SK-N-SH (cell line): ENCODE results near the gene ANXA8. TPM values are rescaled to one million over a fixed set of nuclear protein-coding genes. Genes with fewer than 3 reads are reported as not detected.

Source experiments
- CTCF ChIA-PET: fragments of 300-600, 350-600 bp; formaldehyde crosslinking; extraction: SDS; loops from one replicate; lab custom pipeline; 2021; lab: Yijun Ruan, JAX
- POLR2A ChIA-PET: fragments of 350-600 bp; sonication (Branson Sonifier 250); formaldehyde crosslinking; extraction: SDS; loops from one replicate; lab custom pipeline; 2020; ENCODE audit warnings: antibody characterized with exemption, inconsistent platforms; lab: Yijun Ruan, JAX
- DNase-seq: peaks from one replicate; pipeline ENCODE4 v3.0.0; 2012
- H2AFZ ChIP-seq: fragments of 200-600 bp; sonication (generic); 2 replicates; pipeline ENCODE4 v1.8.1; 2016; ENCODE audit warnings: antibody characterized with exemption, mild to moderate bottlenecking, low read depth
- H3F3A ChIP-seq: fragments of 200-600 bp; sonication (generic); replicated peaks from 2 replicates; pipeline ENCODE3; 2016; ENCODE audit warnings: antibody characterized with exemption, mild to moderate bottlenecking; ENCODE audit not compliant: insufficient read depth
- H3K27ac ChIP-seq, 2 experiments: fragments of 200-500 bp in 1 of 2; fragments of 200-600 bp in 1 of 2; sonication (Bioruptor generic) in 1 of 2; sonication (generic), shearing (Covaris generic) in 1 of 2; 2 replicates each; pipeline versions ENCODE4 v1.5.1 to v1.6.1; 2014 to 2016; ENCODE audit warnings: low read depth in 2 of 2, inconsistent platforms in 1 of 2, low read length in 1 of 2, mild to moderate bottlenecking in 1 of 2, mixed read lengths in 1 of 2
- H3K27me3 ChIP-seq: fragments of 200-600 bp; sonication (generic), shearing (Covaris generic); 2 replicates; pipeline ENCODE4 v1.6.1; 2016; ENCODE audit warnings: mixed run types; ENCODE audit not compliant: insufficient read depth
- H3K36me3 ChIP-seq, 2 experiments: fragments of 200-500 bp in 1 of 2; fragments of 200-600 bp in 1 of 2; sonication (Bioruptor generic) in 1 of 2; sonication (generic) in 1 of 2; replicated peaks in 1 of 2; 2 replicates each; pipeline versions ENCODE3 to v1.5.1; 2014 to 2016; ENCODE audit warnings: low read length in 1 of 2, mild to moderate bottlenecking in 1 of 2; ENCODE audit not compliant: insufficient read depth in 2 of 2, control insufficient read depth in 1 of 2
- H3K4me1 ChIP-seq, 2 experiments: fragments of 200-500 bp in 1 of 2; fragments of 200-600 bp in 1 of 2; sonication (Bioruptor generic) in 1 of 2; sonication (generic), shearing (Covaris generic) in 1 of 2; 2 replicates each; pipeline versions ENCODE4 v1.5.1 to v1.6.1; 2014 to 2016; ENCODE audit warnings: low read depth in 1 of 2, low read length in 1 of 2, mixed run types in 1 of 2; ENCODE audit not compliant: insufficient read depth in 2 of 2, control insufficient read depth in 1 of 2
- H3K4me2 ChIP-seq: fragments of 200-600 bp; sonication (generic), shearing (Covaris generic); 2 replicates; pipeline ENCODE4 v1.6.1; 2017; ENCODE audit warnings: mixed run types
- H3K4me3 ChIP-seq, 2 experiments: fragments of 200-500 bp in 1 of 2; fragments of 200-600 bp in 1 of 2; sonication (Bioruptor generic) in 1 of 2; sonication (generic), shearing (Covaris generic) in 1 of 2; 2 replicates each; pipeline versions ENCODE4 v1.5.1 to v1.8.1; 2014 to 2016; ENCODE audit warnings: low read depth in 2 of 2, inconsistent platforms in 1 of 2, low read length in 1 of 2, mild to moderate bottlenecking in 1 of 2, mixed read lengths in 1 of 2, moderate library complexity in 1 of 2
- H3K79me2 ChIP-seq: fragments of 200-600 bp; sonication (generic); 2 replicates; pipeline ENCODE4 v1.8.1; 2017; ENCODE audit warnings: mild to moderate bottlenecking; ENCODE audit not compliant: insufficient read depth
- H3K9ac ChIP-seq: fragments of 200-600 bp; sonication (generic); 2 replicates; pipeline ENCODE4 v1.6.1; 2017; ENCODE audit warnings: mixed run types
- H3K9me2 ChIP-seq: fragments of 200-600 bp; sonication (generic); 2 replicates; pipeline ENCODE4 v1.6.1; 2017; ENCODE audit warnings: mixed run types
- H3K9me3 ChIP-seq: fragments of 200-600 bp; sonication (generic); 2 replicates; pipeline ENCODE4 v1.6.1; 2017; ENCODE audit warnings: mixed run types, mild to moderate bottlenecking, moderate library complexity
- H4K20me1 ChIP-seq: fragments of 200-600 bp; sonication (generic); 2 replicates; pipeline ENCODE4 v1.6.1; 2017; ENCODE audit warnings: mild to moderate bottlenecking, mixed run types; ENCODE audit not compliant: insufficient read depth
- ELF1 ChIP-seq: IDR thresholded peaks from 2 replicates; pipeline ENCODE4 v1.4.0; 2012
- MXI1 ChIP-seq: IDR thresholded peaks from 2 replicates; pipeline ENCODE4 v1.6.1; 2012; ENCODE audit warnings: mild to moderate bottlenecking, low read depth, low read length, improper control_type of control experiment
- NFIC ChIP-seq: IDR thresholded peaks from 2 replicates; pipeline ENCODE4 v1.4.0; 2012; ENCODE audit warnings: borderline replicate concordance
- NRF1 ChIP-seq: IDR thresholded peaks from 2 replicates; pipeline ENCODE4 v1.6.1; 2012; ENCODE audit warnings: low read depth, mild to moderate bottlenecking, low read length
- POLR2AphosphoS5 ChIP-seq: IDR thresholded peaks from 2 replicates; pipeline ENCODE4 v1.6.1; 2012; ENCODE audit warnings: low read depth, low read length
- RAD21 ChIP-seq: IDR thresholded peaks from 2 replicates; pipeline ENCODE4 v1.6.1; 2012; ENCODE audit warnings: mild to moderate bottlenecking, low read length
- RXRA ChIP-seq: IDR thresholded peaks from 2 replicates; pipeline ENCODE4 v1.4.0; 2012; ENCODE audit warnings: low read depth, mild to moderate bottlenecking, borderline replicate concordance
- SIN3A ChIP-seq: IDR thresholded peaks from 2 replicates; pipeline ENCODE4 v1.6.1; 2012; ENCODE audit warnings: low read depth, mild to moderate bottlenecking, low read length, moderate library complexity, borderline replicate concordance
- SMC3 ChIP-seq: IDR thresholded peaks from 2 replicates; pipeline ENCODE4 v1.6.1; 2012; ENCODE audit warnings: low read depth, low read length, improper control_type of control experiment
- TCF12 ChIP-seq: IDR thresholded peaks from 2 replicates; pipeline ENCODE4 v1.4.0; 2012
- TEAD4 ChIP-seq: IDR thresholded peaks from 2 replicates; pipeline ENCODE4 v1.4.0; 2012; ENCODE audit warnings: mild to moderate bottlenecking, borderline replicate concordance; ENCODE audit not compliant: insufficient read depth
- WGBS: methylation state at CpG from one replicate; pipeline ENCODE4 v1.1.6; 2017; ENCODE audit warnings: low lambda C conversion rate; 5-methylcytosine and 5-hydroxymethylcytosine counted together
- polyA plus RNA-seq, 3 experiments: library from polyadenylated mRNA; depleted of rRNA; stranded (reverse); fragments of >200 nt; gene quantifications; 2 replicates each; pipeline ENCODE4 v1.2.3, GENCODE V29; 2012
- TF ChIP-seq, protein P1 (sequence below): fragments of 150-350 bp; IDR thresholded peaks from 2 replicates; pipeline ENCODE4 v1.6.1; 2016; ENCODE audit warnings: mild to moderate bottlenecking, low read depth, low read length
- TF ChIP-seq, protein P2 (sequence below): IDR thresholded peaks from 2 replicates; pipeline ENCODE4 v1.6.1; 2012; ENCODE audit warnings: mild to moderate bottlenecking, low read depth, low read length, moderate library complexity
- TF ChIP-seq, protein P3 (sequence below): IDR thresholded peaks from 2 replicates; pipeline ENCODE4 v1.4.0; 2012; ENCODE audit warnings: low read depth, borderline replicate concordance
- TF ChIP-seq, protein P4 (sequence below): IDR thresholded peaks from 2 replicates; pipeline ENCODE4 v1.4.0; 2012; ENCODE audit warnings: low read depth, borderline replicate concordance
- TF ChIP-seq, protein P5 (sequence below): IDR thresholded peaks from 2 replicates; pipeline ENCODE4 v1.4.0; 2012; ENCODE audit warnings: low read depth

Gene ANXA8
- polyA plus RNA-seq, 1 of the 3 experiments (the other 2 are of a cell fraction) = 0.15 TPM

DNA sequence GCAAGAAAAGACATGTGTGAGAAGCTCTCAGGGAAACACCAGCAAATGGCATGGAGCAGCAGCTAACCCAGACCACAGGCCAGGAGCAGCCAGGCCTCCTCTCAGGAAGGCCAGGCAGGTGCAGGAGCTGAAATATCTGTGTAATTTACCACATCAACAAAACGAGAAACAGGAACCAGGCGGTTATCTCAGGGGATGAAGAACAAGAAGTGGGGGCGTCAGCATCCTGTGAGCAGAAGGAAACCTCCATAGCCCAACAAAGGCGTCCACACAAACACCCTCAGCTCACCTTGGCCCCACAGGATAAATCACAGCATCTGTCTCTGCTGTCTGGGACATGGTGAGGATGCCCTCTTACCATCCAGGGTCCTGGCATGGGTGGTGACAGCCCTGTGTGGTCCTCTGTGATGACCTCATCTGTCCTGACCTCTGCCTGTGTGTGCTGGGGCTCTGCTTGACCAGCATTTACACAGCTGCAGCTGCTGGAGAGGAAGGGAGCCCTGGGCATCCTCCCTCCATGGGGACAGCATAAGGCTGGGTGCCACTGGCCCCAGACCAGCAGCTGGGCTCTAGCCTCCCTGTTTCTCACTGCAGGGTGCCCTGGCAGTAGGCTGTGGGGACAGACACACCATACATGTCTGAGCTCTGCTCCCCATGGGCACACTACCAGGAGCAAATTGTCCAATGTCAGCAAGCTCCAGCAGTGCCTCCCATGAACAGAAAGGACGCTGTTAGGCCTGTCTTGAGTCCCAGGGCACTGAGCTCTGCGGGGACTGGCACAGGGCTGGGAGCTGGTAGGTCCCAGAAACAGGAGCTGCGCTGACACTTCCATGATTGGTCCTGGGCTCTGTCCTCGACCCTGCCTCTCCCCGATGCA, 34.6 kb downstream of the ANXA8 start:
- TF ChIP-seq, protein P1, sequence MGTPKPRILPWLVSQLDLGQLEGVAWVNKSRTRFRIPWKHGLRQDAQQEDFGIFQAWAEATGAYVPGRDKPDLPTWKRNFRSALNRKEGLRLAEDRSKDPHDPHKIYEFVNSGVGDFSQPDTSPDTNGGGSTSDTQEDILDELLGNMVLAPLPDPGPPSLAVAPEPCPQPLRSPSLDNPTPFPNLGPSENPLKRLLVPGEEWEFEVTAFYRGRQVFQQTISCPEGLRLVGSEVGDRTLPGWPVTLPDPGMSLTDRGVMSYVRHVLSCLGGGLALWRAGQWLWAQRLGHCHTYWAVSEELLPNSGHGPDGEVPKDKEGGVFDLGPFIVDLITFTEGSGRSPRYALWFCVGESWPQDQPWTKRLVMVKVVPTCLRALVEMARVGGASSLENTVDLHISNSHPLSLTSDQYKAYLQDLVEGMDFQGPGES = no peak
- no peak for TF ChIP-seq NRF1
- TF ChIP-seq SMC3 = no peak
- TF ChIP-seq, protein P2, sequence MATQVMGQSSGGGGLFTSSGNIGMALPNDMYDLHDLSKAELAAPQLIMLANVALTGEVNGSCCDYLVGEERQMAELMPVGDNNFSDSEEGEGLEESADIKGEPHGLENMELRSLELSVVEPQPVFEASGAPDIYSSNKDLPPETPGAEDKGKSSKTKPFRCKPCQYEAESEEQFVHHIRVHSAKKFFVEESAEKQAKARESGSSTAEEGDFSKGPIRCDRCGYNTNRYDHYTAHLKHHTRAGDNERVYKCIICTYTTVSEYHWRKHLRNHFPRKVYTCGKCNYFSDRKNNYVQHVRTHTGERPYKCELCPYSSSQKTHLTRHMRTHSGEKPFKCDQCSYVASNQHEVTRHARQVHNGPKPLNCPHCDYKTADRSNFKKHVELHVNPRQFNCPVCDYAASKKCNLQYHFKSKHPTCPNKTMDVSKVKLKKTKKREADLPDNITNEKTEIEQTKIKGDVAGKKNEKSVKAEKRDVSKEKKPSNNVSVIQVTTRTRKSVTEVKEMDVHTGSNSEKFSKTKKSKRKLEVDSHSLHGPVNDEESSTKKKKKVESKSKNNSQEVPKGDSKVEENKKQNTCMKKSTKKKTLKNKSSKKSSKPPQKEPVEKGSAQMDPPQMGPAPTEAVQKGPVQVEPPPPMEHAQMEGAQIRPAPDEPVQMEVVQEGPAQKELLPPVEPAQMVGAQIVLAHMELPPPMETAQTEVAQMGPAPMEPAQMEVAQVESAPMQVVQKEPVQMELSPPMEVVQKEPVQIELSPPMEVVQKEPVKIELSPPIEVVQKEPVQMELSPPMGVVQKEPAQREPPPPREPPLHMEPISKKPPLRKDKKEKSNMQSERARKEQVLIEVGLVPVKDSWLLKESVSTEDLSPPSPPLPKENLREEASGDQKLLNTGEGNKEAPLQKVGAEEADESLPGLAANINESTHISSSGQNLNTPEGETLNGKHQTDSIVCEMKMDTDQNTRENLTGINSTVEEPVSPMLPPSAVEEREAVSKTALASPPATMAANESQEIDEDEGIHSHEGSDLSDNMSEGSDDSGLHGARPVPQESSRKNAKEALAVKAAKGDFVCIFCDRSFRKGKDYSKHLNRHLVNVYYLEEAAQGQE = no peak
- no peak for TF ChIP-seq NFIC
- TF ChIP-seq POLR2AphosphoS5 = no peak
- TF ChIP-seq, protein P3, sequence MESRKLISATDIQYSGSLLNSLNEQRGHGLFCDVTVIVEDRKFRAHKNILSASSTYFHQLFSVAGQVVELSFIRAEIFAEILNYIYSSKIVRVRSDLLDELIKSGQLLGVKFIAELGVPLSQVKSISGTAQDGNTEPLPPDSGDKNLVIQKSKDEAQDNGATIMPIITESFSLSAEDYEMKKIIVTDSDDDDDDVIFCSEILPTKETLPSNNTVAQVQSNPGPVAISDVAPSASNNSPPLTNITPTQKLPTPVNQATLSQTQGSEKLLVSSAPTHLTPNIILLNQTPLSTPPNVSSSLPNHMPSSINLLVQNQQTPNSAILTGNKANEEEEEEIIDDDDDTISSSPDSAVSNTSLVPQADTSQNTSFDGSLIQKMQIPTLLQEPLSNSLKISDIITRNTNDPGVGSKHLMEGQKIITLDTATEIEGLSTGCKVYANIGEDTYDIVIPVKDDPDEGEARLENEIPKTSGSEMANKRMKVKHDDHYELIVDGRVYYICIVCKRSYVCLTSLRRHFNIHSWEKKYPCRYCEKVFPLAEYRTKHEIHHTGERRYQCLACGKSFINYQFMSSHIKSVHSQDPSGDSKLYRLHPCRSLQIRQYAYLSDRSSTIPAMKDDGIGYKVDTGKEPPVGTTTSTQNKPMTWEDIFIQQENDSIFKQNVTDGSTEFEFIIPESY = no peak
- TF ChIP-seq, protein P4, sequence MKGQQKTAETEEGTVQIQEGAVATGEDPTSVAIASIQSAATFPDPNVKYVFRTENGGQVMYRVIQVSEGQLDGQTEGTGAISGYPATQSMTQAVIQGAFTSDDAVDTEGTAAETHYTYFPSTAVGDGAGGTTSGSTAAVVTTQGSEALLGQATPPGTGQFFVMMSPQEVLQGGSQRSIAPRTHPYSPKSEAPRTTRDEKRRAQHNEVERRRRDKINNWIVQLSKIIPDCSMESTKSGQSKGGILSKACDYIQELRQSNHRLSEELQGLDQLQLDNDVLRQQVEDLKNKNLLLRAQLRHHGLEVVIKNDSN = no peak
- TF ChIP-seq SIN3A = no peak
- TF ChIP-seq RAD21 = no peak
- no peak for TF ChIP-seq RXRA
- no peak for TF ChIP-seq ELF1
- TF ChIP-seq MXI1 = no peak
- TF ChIP-seq TEAD4 = no peak
- TF ChIP-seq TCF12 = no peak
- TF ChIP-seq, protein P5, sequence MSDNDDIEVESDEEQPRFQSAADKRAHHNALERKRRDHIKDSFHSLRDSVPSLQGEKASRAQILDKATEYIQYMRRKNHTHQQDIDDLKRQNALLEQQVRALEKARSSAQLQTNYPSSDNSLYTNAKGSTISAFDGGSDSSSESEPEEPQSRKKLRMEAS = no peak
- TF ChIP-seq, all 33 proteins: peak for 0
- Histone ChIP-seq H3K4me3 (no peak overlapping the region), H3K9ac (no peak overlapping the region), H3K36me3 (no peaks in the 10 kb centered on the region), H3K79me2 (no peaks in the 10 kb centered on the region), H3F3A (no peaks in the 10 kb centered on the region), H2AFZ (no peak overlapping the region), H3K4me2 (no peak overlapping the region), H3K4me1 (peaks cover 0 to 8% of the 10 kb centered on the region in 2 experiments; a peak in 1 of 4 replicates), H4K20me1 (no peaks in the 10 kb centered on the region), H3K27ac (no peak overlapping the region), H3K9me2 (no peaks in the 10 kb centered on the region), H3K27me3 (no peaks in the 10 kb centered on the region), H3K9me3 (0 out of 2 replicates have a peak, but pooled peaks cover 4% of the 10 kb centered on the region)
- 54% methylated on average over 5 of the region's 9 CpGs for WGBS
- no peak for DNase-seq
- ChIA-PET POLR2A (no interaction called here), CTCF (interaction anchor here (0.8 to 1.4 kb wide), 2 partner anchors 424 to 456 kb away, joined by 3 to 5 read pairs; no protein-coding TSS in a partner anchor)
